ENCODE data around the gene NRXN3.

The NRXN3 gene

DNA sequence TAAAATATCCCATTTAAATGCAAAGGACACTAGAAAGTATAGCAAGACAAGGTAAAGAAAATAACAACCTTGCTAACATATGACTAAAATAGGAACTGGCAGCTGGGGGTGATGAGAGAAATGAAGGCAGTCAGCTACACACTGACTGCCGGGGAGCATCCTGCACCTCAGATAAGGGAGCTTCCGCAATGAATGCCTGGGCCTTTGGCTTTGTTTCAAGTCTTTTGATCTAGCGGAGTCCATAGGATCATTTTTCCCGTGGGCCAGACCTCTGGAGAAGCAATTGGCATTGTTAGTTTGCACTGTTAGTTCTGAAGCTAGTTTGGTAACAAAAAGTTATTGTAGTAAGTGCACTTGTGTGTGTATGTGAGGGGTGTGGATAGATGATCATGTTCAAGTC is 1401.2 kb downstream of the NRXN3 start:
- no peaks in the 10 kb centered on the region for H3K4me1 ChIP-seq (ENCODE audit: control insufficient read depth, insufficient read depth, low read length)
- no peak overlapping the region for H3K4me3 ChIP-seq (ENCODE audit: low read length)
- H3K27me3 ChIP-seq (ENCODE audit: control insufficient read depth, insufficient read depth, low read length) = no peaks in the 10 kb centered on the region
- no peaks in the 10 kb centered on the region for H3K36me3 ChIP-seq (ENCODE audit: control insufficient read depth, insufficient read depth, low read length)
- no peak overlapping the region for H3K9ac ChIP-seq (ENCODE audit: low read length)
- H3K27ac ChIP-seq (ENCODE audit: low read depth, low read length) = no peak overlapping the region

DNA sequence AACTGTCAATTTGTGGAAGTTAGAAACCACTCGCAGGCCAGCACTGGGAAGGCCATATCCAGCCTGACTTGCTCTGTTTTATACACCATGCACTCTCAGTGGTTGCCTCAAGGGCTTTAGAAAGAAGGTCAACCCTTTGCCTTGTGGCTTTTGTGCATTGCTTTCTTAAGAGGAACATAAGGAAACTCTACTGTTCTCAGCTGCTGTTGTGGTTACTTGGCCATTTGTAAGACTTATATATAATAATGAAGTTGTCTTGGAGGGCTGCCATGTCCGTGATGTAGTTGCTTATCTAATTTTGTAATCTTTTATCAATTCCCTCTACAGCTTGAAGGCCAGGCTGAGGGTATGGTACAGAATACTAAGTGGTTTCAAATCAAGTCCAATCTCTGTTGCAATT is 1403.3 kb downstream of the NRXN3 start:
- no peaks in the 10 kb centered on the region for H3K27me3 ChIP-seq (ENCODE audit: control insufficient read depth, insufficient read depth, low read length)

DNA sequence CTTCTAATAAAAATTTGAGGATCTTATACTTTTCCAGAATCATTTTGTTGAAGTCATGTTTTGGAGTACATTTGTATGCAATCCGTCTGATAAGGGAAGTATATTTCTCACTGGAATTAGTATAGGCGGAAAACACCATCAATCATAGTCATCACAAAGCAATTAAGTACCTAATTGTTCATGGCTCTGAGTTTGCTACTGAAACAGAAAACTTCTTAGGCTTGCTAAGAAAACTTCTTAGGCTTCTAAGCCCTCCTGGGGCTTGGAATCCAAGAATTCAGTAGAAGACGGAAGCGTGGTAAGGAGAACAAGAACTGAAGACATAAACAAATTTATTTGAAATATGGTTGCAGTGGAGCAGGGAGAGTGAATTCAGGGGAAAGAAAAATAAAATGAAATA is 1404.9 kb downstream of the NRXN3 start:
- Histone ChIP-seq H3K36me3 (ENCODE audit: control insufficient read depth, insufficient read depth, low read length) (no peaks in the 10 kb centered on the region), H3K27ac (ENCODE audit: low read depth, low read length) (no peak overlapping the region), H3K9ac (ENCODE audit: low read length) (no peak overlapping the region), H3K4me1 (ENCODE audit: control insufficient read depth, insufficient read depth, low read length) (no peaks in the 10 kb centered on the region), H3K4me3 (ENCODE audit: low read length) (no peak overlapping the region), H3K27me3 (ENCODE audit: control insufficient read depth, insufficient read depth, low read length) (no peaks in the 10 kb centered on the region)

More for the DNA sequence above, 1403.3 kb downstream of the NRXN3 start:
- Histone ChIP-seq H3K27ac (ENCODE audit: low read depth, low read length) (no peak overlapping the region), H3K4me1 (ENCODE audit: control insufficient read depth, insufficient read depth, low read length) (no peaks in the 10 kb centered on the region), H3K36me3 (ENCODE audit: control insufficient read depth, insufficient read depth, low read length) (no peaks in the 10 kb centered on the region), H3K9ac (ENCODE audit: low read length) (no peak overlapping the region), H3K4me3 (ENCODE audit: low read length) (no peak overlapping the region)

DNA sequence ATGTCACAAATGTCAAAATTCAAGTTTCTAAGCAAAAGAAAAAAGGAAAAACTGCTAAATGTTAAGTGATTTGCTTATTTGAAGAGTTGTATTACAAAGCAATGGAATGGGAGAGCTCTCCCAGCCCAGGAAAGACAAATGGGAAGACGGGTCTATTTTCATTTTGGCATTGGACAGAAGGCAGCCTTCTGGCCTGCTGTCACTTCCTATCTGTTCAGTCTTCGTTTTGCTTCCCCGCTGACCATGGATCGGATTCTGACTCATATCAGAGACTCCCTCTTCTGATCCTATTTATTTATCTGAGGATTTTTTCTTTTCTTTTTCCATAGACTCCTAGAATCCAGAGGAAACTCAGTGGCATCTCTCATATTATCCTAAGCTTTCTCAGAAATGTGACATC is 1406.3 kb downstream of the NRXN3 start:
- H3K9ac ChIP-seq (ENCODE audit: low read length) = no peak overlapping the region
- no peak overlapping the region for H3K4me3 ChIP-seq (ENCODE audit: low read length)
- H3K36me3 ChIP-seq (ENCODE audit: control insufficient read depth, insufficient read depth, low read length) = no peaks in the 10 kb centered on the region
- no peaks in the 10 kb centered on the region for H3K4me1 ChIP-seq (ENCODE audit: control insufficient read depth, insufficient read depth, low read length)
- no peak overlapping the region for H3K27ac ChIP-seq (ENCODE audit: low read depth, low read length)
- no peaks in the 10 kb centered on the region for H3K27me3 ChIP-seq (ENCODE audit: control insufficient read depth, insufficient read depth, low read length)

DNA sequence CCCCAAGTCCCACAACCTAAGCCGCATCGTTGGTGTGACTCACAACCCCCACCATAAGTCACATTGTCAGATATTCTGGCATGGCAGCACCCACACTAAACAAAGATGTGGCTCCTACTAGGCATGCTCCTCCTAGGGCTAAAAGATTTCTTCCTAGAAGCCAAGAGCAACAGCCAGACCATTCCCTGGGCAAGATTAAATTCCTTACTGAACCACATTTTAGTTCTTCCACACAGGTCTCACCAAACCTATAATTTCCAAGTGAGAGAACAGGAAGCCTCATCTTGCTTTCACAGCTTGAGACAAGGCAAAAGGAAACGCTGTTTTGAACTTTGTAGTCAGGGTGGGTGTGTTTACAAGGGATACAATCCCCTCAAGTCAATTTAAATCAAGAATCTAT is 1408.3 kb downstream of the NRXN3 start:
- Histone ChIP-seq H3K9ac (ENCODE audit: low read length) (no peak overlapping the region), H3K36me3 (ENCODE audit: control insufficient read depth, insufficient read depth, low read length) (no peaks in the 10 kb centered on the region), H3K27me3 (ENCODE audit: control insufficient read depth, insufficient read depth, low read length) (no peaks in the 10 kb centered on the region), H3K4me1 (ENCODE audit: control insufficient read depth, insufficient read depth, low read length) (no peaks in the 10 kb centered on the region), H3K27ac (ENCODE audit: low read depth, low read length) (no peak overlapping the region), H3K4me3 (ENCODE audit: low read length) (no peak overlapping the region)

DNA sequence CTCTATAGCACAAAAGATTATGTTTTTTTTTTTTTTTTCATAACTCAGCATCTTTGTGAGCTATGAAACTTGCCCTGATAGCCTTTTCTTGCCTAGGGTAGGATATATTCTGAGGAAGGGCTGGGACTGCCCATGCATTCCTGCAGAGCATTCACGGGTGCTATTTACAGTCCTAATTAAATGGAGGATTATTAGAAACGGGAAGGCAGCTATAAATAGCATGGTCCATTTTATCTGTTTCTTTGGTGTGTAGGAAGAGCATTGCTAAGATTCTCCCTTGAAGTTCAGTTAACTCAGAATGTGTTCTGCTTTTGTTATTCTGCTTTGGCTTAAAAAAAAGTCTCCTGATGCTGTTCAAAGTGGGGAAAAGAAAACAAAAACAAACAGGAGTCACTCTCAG is 1410.2 kb downstream of the NRXN3 start:
- Histone ChIP-seq H3K4me3 (ENCODE audit: low read length) (no peak overlapping the region), H3K9ac (ENCODE audit: low read length) (no peak overlapping the region), H3K36me3 (ENCODE audit: control insufficient read depth, insufficient read depth, low read length) (no peaks in the 10 kb centered on the region), H3K27ac (ENCODE audit: low read depth, low read length) (no peak overlapping the region), H3K4me1 (ENCODE audit: control insufficient read depth, insufficient read depth, low read length) (no peaks in the 10 kb centered on the region), H3K27me3 (ENCODE audit: control insufficient read depth, insufficient read depth, low read length) (no peaks in the 10 kb centered on the region)

DNA sequence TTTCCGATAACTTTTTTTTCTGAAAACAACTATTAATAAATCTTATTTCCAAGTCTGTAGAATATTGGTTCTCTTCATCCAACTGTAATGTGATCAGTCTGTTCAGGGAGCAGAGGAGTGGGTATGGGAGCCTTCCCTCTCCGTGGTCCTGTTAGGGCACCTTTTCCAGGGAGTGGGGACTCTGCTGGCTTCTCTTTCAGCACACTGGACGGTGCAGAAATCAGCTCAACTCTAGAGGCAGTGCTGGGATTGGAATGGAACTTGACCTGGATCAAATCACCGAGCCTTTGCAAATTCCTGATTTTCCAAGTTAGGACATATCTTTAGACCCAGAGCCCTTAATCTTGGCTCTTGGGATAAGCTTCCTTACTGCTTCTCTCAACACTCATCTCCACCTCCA is 1410.7 kb downstream of the NRXN3 start:
- H3K27ac ChIP-seq (ENCODE audit: low read depth, low read length) = no peak overlapping the region
- no peak overlapping the region for H3K4me3 ChIP-seq (ENCODE audit: low read length)

DNA sequence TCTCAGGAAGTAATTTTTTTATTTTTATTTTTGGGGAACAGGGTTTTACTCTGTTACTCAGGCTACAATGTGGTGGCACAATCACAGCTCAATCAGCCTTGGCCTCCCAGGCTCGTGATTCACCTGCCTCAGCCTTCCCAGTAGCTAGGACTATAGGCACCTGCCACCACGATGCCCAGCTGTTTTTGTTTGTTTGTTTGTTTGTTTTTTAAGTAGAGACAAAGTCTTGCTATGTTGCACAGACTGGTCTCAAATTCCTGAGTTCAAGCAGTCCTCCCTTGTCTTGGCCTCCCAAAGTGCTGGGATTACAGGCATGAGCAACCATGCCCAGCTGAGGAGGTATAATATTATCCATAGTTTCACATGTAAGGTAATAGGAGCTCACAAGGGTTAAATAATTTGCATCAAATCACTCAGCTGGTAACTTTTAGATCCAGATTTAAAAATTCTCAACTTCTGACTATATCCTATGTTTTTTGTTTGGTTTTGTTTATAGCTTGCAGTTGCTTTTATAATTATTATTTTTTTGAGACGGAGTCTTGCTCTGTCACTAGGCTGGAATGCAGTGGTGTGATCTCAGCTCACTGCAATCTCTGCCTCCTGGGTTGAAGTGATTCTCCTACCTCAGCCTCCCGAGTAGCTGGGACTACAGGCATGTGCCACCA is 1411.9 kb downstream of the NRXN3 start:
- Histone ChIP-seq H3K4me3 (ENCODE audit: low read length) (no peak overlapping the region), H3K36me3 (ENCODE audit: control insufficient read depth, insufficient read depth, low read length) (no peaks in the 10 kb centered on the region), H3K27me3 (ENCODE audit: control insufficient read depth, insufficient read depth, low read length) (no peaks in the 10 kb centered on the region), H3K4me1 (ENCODE audit: control insufficient read depth, insufficient read depth, low read length) (peaks cover 3% of the 10 kb centered on the region), H3K9ac (ENCODE audit: low read length) (no peak overlapping the region), H3K27ac (ENCODE audit: low read depth, low read length) (no peak overlapping the region)

More for the DNA sequence above, 1410.7 kb downstream of the NRXN3 start:
- Histone ChIP-seq H3K27me3 (ENCODE audit: control insufficient read depth, insufficient read depth, low read length) (no peaks in the 10 kb centered on the region), H3K36me3 (ENCODE audit: control insufficient read depth, insufficient read depth, low read length) (no peaks in the 10 kb centered on the region), H3K4me1 (ENCODE audit: control insufficient read depth, insufficient read depth, low read length) (peaks cover 3% of the 10 kb centered on the region), H3K9ac (ENCODE audit: low read length) (no peak overlapping the region)

DNA sequence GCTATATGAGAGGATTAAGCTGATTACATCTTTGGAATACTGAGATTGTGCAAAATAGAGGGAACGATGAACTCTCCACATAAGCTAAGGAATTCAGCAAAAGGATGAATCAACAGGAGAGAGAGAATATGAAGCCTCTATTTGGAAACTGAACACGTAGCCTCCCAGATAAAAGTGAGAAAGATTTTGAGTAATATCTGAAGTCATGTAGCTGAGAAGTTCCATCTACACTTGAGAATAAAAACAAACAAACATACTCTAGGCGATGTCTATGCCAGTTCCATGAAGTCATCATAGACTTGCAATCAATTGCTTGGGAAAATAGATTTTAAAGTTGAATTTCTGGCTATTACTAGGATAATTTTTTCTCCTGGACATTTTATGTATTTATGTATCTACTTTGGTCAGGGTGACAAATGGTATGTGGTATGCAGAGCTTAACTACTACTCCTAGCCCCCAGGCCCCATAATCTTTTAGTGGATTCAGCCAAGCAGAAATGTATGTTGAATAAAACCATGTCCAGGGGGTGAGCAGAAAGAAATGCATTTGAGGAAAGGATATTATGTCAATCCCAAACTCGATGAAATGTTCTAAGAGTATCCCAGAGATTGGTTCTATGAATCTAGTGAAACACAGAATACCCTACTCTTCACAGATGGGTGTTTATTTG is 1413.7 kb downstream of the NRXN3 start:
- H3K4me3 ChIP-seq (ENCODE audit: low read length) = no peak overlapping the region
- no peaks in the 10 kb centered on the region for H3K27me3 ChIP-seq (ENCODE audit: control insufficient read depth, insufficient read depth, low read length)
- H3K36me3 ChIP-seq (ENCODE audit: control insufficient read depth, insufficient read depth, low read length) = no peaks in the 10 kb centered on the region
- H3K27ac ChIP-seq (ENCODE audit: low read depth, low read length) = no peak overlapping the region
- H3K4me1 ChIP-seq (ENCODE audit: control insufficient read depth, insufficient read depth, low read length) = peaks cover 3% of the 10 kb centered on the region
- no peak overlapping the region for H3K9ac ChIP-seq (ENCODE audit: low read length)

DNA sequence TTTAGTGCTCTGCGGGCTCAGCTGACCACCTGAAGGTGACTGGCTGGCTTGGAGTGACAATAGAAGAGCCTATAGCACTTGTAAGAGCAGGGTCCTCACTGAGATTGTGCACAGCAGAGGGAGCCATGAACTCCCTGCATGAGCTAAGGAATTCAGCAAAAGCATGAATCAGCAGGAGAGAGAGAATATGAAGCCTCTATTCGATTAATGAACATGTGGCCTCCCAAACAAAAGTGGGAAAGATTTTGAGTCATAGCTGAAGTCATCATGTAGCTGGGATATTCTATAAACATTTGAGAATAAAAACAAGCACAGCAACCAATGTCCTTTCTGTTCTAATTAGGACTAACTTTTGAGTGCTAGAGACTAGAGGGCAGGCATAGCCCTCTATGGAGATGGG is 1414.5 kb downstream of the NRXN3 start:
- Histone ChIP-seq H3K36me3 (ENCODE audit: control insufficient read depth, insufficient read depth, low read length) (no peaks in the 10 kb centered on the region), H3K4me1 (ENCODE audit: control insufficient read depth, insufficient read depth, low read length) (peaks cover 3% of the 10 kb centered on the region), H3K27me3 (ENCODE audit: control insufficient read depth, insufficient read depth, low read length) (no peaks in the 10 kb centered on the region), H3K4me3 (ENCODE audit: low read length) (no peak overlapping the region), H3K27ac (ENCODE audit: low read depth, low read length) (no peak overlapping the region), H3K9ac (ENCODE audit: low read length) (no peak overlapping the region)

DNA sequence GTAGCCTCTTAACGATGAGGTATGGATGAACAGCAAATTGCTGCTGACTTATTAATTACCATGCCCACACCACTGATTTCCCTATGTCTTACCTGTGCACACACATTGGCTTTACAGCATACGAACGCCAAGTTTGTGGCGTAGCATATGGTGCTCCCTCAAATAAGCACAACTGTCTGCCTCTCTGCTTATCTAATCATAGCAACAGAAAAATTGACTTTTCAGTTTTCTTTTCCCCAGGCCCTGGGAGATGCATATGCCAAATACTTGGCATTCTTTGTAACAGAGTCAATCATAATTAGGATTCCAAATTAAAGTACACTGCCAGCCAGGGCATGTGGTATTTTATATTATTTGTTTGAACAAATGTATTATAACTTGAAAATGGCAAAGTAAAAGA is 1415.7 kb downstream of the NRXN3 start:
- Histone ChIP-seq H3K27me3 (ENCODE audit: control insufficient read depth, insufficient read depth, low read length) (no peaks in the 10 kb centered on the region), H3K4me3 (ENCODE audit: low read length) (no peak overlapping the region), H3K27ac (ENCODE audit: low read depth, low read length) (no peak overlapping the region), H3K4me1 (ENCODE audit: control insufficient read depth, insufficient read depth, low read length) (peaks cover 3% of the 10 kb centered on the region), H3K9ac (ENCODE audit: low read length) (no peak overlapping the region), H3K36me3 (ENCODE audit: control insufficient read depth, insufficient read depth, low read length) (no peaks in the 10 kb centered on the region)

DNA sequence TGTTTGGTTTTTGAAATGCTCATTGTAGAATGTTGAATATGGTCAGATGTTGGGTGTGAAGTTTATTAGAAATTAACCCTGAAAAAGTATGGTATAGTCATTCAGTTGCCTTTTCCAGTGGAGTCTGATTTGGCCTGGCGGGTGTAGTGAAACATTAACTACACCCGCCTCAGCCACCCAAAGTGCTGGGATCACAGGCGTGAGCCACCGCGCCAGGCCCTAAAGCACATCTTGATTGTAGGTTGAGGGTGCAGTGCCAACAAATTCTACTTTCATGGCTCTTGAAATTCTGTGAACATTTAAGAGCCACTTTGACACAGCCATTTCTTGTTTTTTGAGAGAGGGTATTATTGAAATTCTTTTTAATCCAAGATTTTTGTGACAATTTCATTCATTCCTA is 1416.2 kb downstream of the NRXN3 start:
- H3K27ac ChIP-seq (ENCODE audit: low read depth, low read length) = no peak overlapping the region
- H3K36me3 ChIP-seq (ENCODE audit: control insufficient read depth, insufficient read depth, low read length) = no peaks in the 10 kb centered on the region
- no peaks in the 10 kb centered on the region for H3K27me3 ChIP-seq (ENCODE audit: control insufficient read depth, insufficient read depth, low read length)
- H3K4me3 ChIP-seq (ENCODE audit: low read length) = no peak overlapping the region
- peaks cover 3% of the 10 kb centered on the region for H3K4me1 ChIP-seq (ENCODE audit: control insufficient read depth, insufficient read depth, low read length)
- H3K9ac ChIP-seq (ENCODE audit: low read length) = no peak overlapping the region

DNA sequence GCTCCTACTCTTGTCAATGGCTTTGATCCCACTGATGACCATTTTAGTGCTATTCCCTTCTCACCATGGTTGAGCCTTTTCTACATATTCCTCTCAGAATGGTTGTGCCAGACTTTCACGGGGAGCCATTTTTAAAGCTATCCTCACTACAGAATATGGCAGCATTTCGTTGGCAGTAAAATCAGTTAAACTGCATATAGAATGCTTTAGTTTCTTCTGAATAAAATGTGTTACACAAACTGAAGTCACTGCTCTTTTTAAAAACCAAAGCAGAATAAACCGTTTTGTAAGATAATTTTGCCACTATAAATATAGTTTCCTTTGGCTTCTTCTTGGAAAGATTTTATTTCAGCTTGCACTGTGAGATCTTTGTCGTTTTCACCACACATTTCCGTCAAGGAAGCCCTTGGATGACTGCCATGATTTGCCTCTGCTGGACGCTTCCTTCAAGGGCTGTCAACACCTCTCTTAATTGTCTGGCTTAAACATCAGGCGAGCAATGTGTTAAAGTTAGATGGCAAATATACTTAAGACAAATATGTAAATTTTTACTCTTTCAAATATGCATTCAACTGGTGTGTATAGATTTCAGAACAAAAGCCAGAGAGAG is 1416.9 kb downstream of the NRXN3 start:
- H3K27ac ChIP-seq (ENCODE audit: low read depth, low read length) = no peak overlapping the region
- no peak overlapping the region for H3K4me3 ChIP-seq (ENCODE audit: low read length)
- H3K9ac ChIP-seq (ENCODE audit: low read length) = no peak overlapping the region
- no peaks in the 10 kb centered on the region for H3K36me3 ChIP-seq (ENCODE audit: control insufficient read depth, insufficient read depth, low read length)
- peaks cover 3% of the 10 kb centered on the region for H3K4me1 ChIP-seq (ENCODE audit: control insufficient read depth, insufficient read depth, low read length)
- no peaks in the 10 kb centered on the region for H3K27me3 ChIP-seq (ENCODE audit: control insufficient read depth, insufficient read depth, low read length)
